ENCODE results near the gene PDLIM7.
A peak's percentile ranks its signal among the peaks of the same experiment; 100 is the strongest.

The PDLIM7 gene

GRCh38 chr5:177473443-177474001, 23.9 kb downstream of the PDLIM7 start, which contains the start of gene DBN1:
TSS of gene DBN1 (minus strand) at chr5:177473634. CDS start at chr5:177473521, 113 bp downstream.
- Histone ChIP-seq H3K9me3 (ENCODE audit: control insufficient read depth, insufficient read depth, low read length) (no peaks in the 10 kb centered on the region), H3K4me1 (ENCODE audit: control insufficient read depth, insufficient read depth, low read length) (peaks cover 30% of the 10 kb centered on the region), H3K27me3 (ENCODE audit: control insufficient read depth, insufficient read depth, low read length) (no peaks in the 10 kb centered on the region), H3K9ac (ENCODE audit: low read depth, low read length) (peak within 1 kb of the TSS; percentile 83), H3K4me3 (ENCODE audit: low read depth, low read length) (peak within 1 kb of the TSS; percentile 81), H3K36me3 (ENCODE audit: control insufficient read depth, insufficient read depth, low read length) (peaks cover 21% of the 10 kb centered on the region)

GRCh38 chr5:177472460-177473442, 24.7 kb downstream of the PDLIM7 start:
- H3K4me1 ChIP-seq (ENCODE audit: control insufficient read depth, insufficient read depth, low read length) = peaks cover 30% of the 10 kb centered on the region
- H3K9ac ChIP-seq (ENCODE audit: low read depth, low read length) = peak overlapping the region; percentile 83

GRCh38 chr5:177471610-177472356, 25.6 kb downstream of the PDLIM7 start:
- Histone ChIP-seq H3K4me3 (ENCODE audit: low read depth, low read length) (peak overlapping the region; percentile 81), H3K9me3 (ENCODE audit: control insufficient read depth, insufficient read depth, low read length) (no peaks in the 10 kb centered on the region), H3K36me3 (ENCODE audit: control insufficient read depth, insufficient read depth, low read length) (peaks cover 37% of the 10 kb centered on the region), H3K9ac (ENCODE audit: low read depth, low read length) (peak overlapping the region; percentile 83), H3K27me3 (ENCODE audit: control insufficient read depth, insufficient read depth, low read length) (no peaks in the 10 kb centered on the region), H3K4me1 (ENCODE audit: control insufficient read depth, insufficient read depth, low read length) (peaks cover 30% of the 10 kb centered on the region)

More at GRCh38 chr5:177472460-177473442, 24.7 kb downstream of the PDLIM7 start:
- no peaks in the 10 kb centered on the region for H3K27me3 ChIP-seq (ENCODE audit: control insufficient read depth, insufficient read depth, low read length)
- peak overlapping the region; percentile 81 for H3K4me3 ChIP-seq (ENCODE audit: low read depth, low read length)
- peaks cover 28% of the 10 kb centered on the region for H3K36me3 ChIP-seq (ENCODE audit: control insufficient read depth, insufficient read depth, low read length)
- H3K9me3 ChIP-seq (ENCODE audit: control insufficient read depth, insufficient read depth, low read length) = no peaks in the 10 kb centered on the region

- Histone ChIP-seq H3K4me1 (ENCODE audit: control insufficient read depth, insufficient read depth, low read length) (peaks cover 30% of the 10 kb centered on the region), H3K9ac (ENCODE audit: low read depth, low read length) (no peak overlapping the region), H3K27me3 (ENCODE audit: control insufficient read depth, insufficient read depth, low read length) (no peaks in the 10 kb centered on the region), H3K36me3 (ENCODE audit: control insufficient read depth, insufficient read depth, low read length) (peaks cover 46% of the 10 kb centered on the region), H3K9me3 (ENCODE audit: control insufficient read depth, insufficient read depth, low read length) (no peaks in the 10 kb centered on the region), H3K4me3 (ENCODE audit: low read depth, low read length) (peak overlapping the region; percentile 81)
Observed at GRCh38 chr5:177470759-177471536, 26.5 kb downstream of the PDLIM7 start.

- peak overlapping the region; percentile 9 for H3K9ac ChIP-seq (ENCODE audit: low read depth, low read length)
- H3K9me3 ChIP-seq (ENCODE audit: control insufficient read depth, insufficient read depth, low read length) = no peaks in the 10 kb centered on the region
- no peaks in the 10 kb centered on the region for H3K27me3 ChIP-seq (ENCODE audit: control insufficient read depth, insufficient read depth, low read length)
- peaks cover 30% of the 10 kb centered on the region for H3K4me1 ChIP-seq (ENCODE audit: control insufficient read depth, insufficient read depth, low read length)
- no peak overlapping the region for H3K4me3 ChIP-seq (ENCODE audit: low read depth, low read length)
- H3K36me3 ChIP-seq (ENCODE audit: control insufficient read depth, insufficient read depth, low read length) = peaks cover 48% of the 10 kb centered on the region
Observed at GRCh38 chr5:177469750-177470525, 27.5 kb downstream of the PDLIM7 start.

GRCh38 chr5:177468685-177469628, 28.4 kb downstream of the PDLIM7 start:
- Histone ChIP-seq H3K4me1 (ENCODE audit: control insufficient read depth, insufficient read depth, low read length) (peaks cover 22% of the 10 kb centered on the region), H3K4me3 (ENCODE audit: low read depth, low read length) (no peak overlapping the region), H3K27me3 (ENCODE audit: control insufficient read depth, insufficient read depth, low read length) (no peaks in the 10 kb centered on the region), H3K36me3 (ENCODE audit: control insufficient read depth, insufficient read depth, low read length) (peaks cover 48% of the 10 kb centered on the region), H3K9ac (ENCODE audit: low read depth, low read length) (no peak overlapping the region), H3K9me3 (ENCODE audit: control insufficient read depth, insufficient read depth, low read length) (no peaks in the 10 kb centered on the region)

- Histone ChIP-seq H3K9ac (ENCODE audit: low read depth, low read length) (no peak overlapping the region), H3K27me3 (ENCODE audit: control insufficient read depth, insufficient read depth, low read length) (no peaks in the 10 kb centered on the region), H3K4me3 (ENCODE audit: low read depth, low read length) (no peak overlapping the region), H3K36me3 (ENCODE audit: control insufficient read depth, insufficient read depth, low read length) (peaks cover 54% of the 10 kb centered on the region), H3K4me1 (ENCODE audit: control insufficient read depth, insufficient read depth, low read length) (peaks cover 21% of the 10 kb centered on the region), H3K9me3 (ENCODE audit: control insufficient read depth, insufficient read depth, low read length) (no peaks in the 10 kb centered on the region)
Observed at GRCh38 chr5:177468329-177468684, 29.1 kb downstream of the PDLIM7 start.

- Histone ChIP-seq H3K4me1 (ENCODE audit: control insufficient read depth, insufficient read depth, low read length) (peaks cover 21% of the 10 kb centered on the region), H3K9me3 (ENCODE audit: control insufficient read depth, insufficient read depth, low read length) (no peaks in the 10 kb centered on the region), H3K36me3 (ENCODE audit: control insufficient read depth, insufficient read depth, low read length) (peaks cover 56% of the 10 kb centered on the region), H3K4me3 (ENCODE audit: low read depth, low read length) (no peak overlapping the region), H3K9ac (ENCODE audit: low read depth, low read length) (no peak overlapping the region), H3K27me3 (ENCODE audit: control insufficient read depth, insufficient read depth, low read length) (no peaks in the 10 kb centered on the region)
Observed at GRCh38 chr5:177467436-177467835, 30.0 kb downstream of the PDLIM7 start.

GRCh38 chr5:177466861-177467260, 30.5 kb downstream of the PDLIM7 start:
- Histone ChIP-seq H3K36me3 (ENCODE audit: control insufficient read depth, insufficient read depth, low read length) (peaks cover 56% of the 10 kb centered on the region), H3K4me3 (ENCODE audit: low read depth, low read length) (no peak overlapping the region), H3K4me1 (ENCODE audit: control insufficient read depth, insufficient read depth, low read length) (peaks cover 21% of the 10 kb centered on the region)

GRCh38 chr5:177465044-177465443, 32.4 kb downstream of the PDLIM7 start:
- peaks cover 49% of the 10 kb centered on the region for H3K36me3 ChIP-seq (ENCODE audit: control insufficient read depth, insufficient read depth, low read length)

More at GRCh38 chr5:177466861-177467260, 30.5 kb downstream of the PDLIM7 start:
- no peaks in the 10 kb centered on the region for H3K9me3 ChIP-seq (ENCODE audit: control insufficient read depth, insufficient read depth, low read length)
- H3K9ac ChIP-seq (ENCODE audit: low read depth, low read length) = no peak overlapping the region
- no peaks in the 10 kb centered on the region for H3K27me3 ChIP-seq (ENCODE audit: control insufficient read depth, insufficient read depth, low read length)

More at GRCh38 chr5:177465044-177465443, 32.4 kb downstream of the PDLIM7 start:
- Histone ChIP-seq H3K9me3 (ENCODE audit: control insufficient read depth, insufficient read depth, low read length) (no peaks in the 10 kb centered on the region), H3K4me3 (ENCODE audit: low read depth, low read length) (no peak overlapping the region), H3K27me3 (ENCODE audit: control insufficient read depth, insufficient read depth, low read length) (no peaks in the 10 kb centered on the region), H3K4me1 (ENCODE audit: control insufficient read depth, insufficient read depth, low read length) (peaks cover 5% of the 10 kb centered on the region), H3K9ac (ENCODE audit: low read depth, low read length) (no peak overlapping the region)
